Mononuclear cell (primary cell): ENCODE data around the gene SLC25A27. TPM values are rescaled to one million over a fixed set of nuclear protein-coding genes. Genes with fewer than 3 reads are reported as not detected.

Source experiments
- H3K27me3 ChIP-seq: 2 replicates; pipeline ENCODE4 v1.6.0; 2011; ENCODE audit warnings: low read length, control low read depth; ENCODE audit not compliant: insufficient read depth
- H3K4me1 ChIP-seq: 2 replicates; pipeline ENCODE4 v1.5.1; 2011; ENCODE audit warnings: mild to moderate bottlenecking, low read length, control low read depth; ENCODE audit not compliant: insufficient read depth
- H3K4me3 ChIP-seq: 2 replicates; pipeline ENCODE4 v1.5.1; 2011; ENCODE audit warnings: mild to moderate bottlenecking, low read length, moderate library complexity
- H3K9me3 ChIP-seq: 2 replicates; pipeline ENCODE4 v1.5.1; 2011; ENCODE audit warnings: low read depth, mild to moderate bottlenecking, control low read depth, low read length
- total RNA-seq: library from RNA; depleted of rRNA; stranded (reverse); fragments of >200 nt; gene quantifications from one replicate; pipeline ENCODE4 v1.2.3, GENCODE V29; 2012

Gene SLC25A27
- 0.10 TPM for total RNA-seq

- H3K9me3 ChIP-seq: no peaks in the 10 kb centered on the region
- peak within 1 kb of the TSS; percentile 53 for H3K4me3 ChIP-seq
Observed at GRCh38 chr6:46652603-46653438, at the start of gene SLC25A27, which contains the start of gene CYP39A1. TSS of gene SLC25A27 (plus strand) at chr6:46652975. CDS start at chr6:46653193, 218 bp downstream. TSS of gene CYP39A1 (minus strand) at chr6:46652818. CDS start at chr6:46652582, 236 bp downstream.

GRCh38 chr6:46605091-46605797, 47.5 kb upstream of the SLC25A27 start:
- H3K4me3 ChIP-seq: no peak overlapping the region
- no peaks in the 10 kb centered on the region for H3K4me1 ChIP-seq
- H3K9me3 ChIP-seq: no peaks in the 10 kb centered on the region
- H3K27me3 ChIP-seq: no peaks in the 10 kb centered on the region

More at GRCh38 chr6:46652603-46653438, at the start of gene SLC25A27, which contains the start of gene CYP39A1:
- Histone ChIP-seq H3K4me1 (peaks cover 14% of the 10 kb centered on the region), H3K27me3 (peaks cover 55% of the 10 kb centered on the region)

- H3K27me3 ChIP-seq: no peaks in the 10 kb centered on the region
- no peaks in the 10 kb centered on the region for H3K4me1 ChIP-seq
- H3K9me3 ChIP-seq: no peaks in the 10 kb centered on the region
- no peak overlapping the region for H3K4me3 ChIP-seq
Observed at GRCh38 chr6:46606338-46606737, 46.4 kb upstream of the SLC25A27 start.

DNA sequence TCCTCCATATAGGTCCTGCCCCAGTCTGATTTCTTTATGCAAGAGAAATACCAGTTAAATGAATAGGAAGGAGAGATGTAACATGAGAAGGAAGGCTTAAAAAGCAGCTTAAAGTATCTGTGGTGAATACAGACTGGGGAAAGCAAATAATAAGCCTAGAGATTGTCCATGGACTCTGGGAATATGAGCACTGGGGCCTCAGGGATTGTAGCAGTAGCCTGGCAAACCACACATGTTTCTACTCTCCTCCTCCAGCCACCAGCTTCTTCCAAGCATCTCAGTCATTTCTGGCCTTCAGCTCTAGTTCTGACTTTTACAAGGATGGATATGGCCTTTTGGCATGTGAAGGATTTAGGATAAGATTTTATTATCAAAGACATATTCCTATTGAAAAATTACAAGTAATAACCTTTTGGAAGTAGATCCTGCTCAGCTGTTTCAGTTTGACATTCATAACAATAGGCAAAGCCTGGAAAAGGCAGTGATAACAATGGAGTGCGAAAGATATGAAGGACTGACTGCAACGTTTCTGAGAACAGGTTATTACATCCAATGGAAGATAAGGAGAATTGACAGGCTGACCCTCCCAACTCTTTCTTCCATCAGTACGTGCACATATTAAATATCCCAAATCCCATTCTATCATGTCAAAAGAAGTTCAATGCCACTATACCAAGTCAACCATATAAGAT, 41.8 kb upstream of the SLC25A27 start:
- no peaks in the 10 kb centered on the region for H3K27me3 ChIP-seq
- no peaks in the 10 kb centered on the region for H3K9me3 ChIP-seq
- H3K4me3 ChIP-seq: no peak overlapping the region
- H3K4me1 ChIP-seq: no peaks in the 10 kb centered on the region

DNA sequence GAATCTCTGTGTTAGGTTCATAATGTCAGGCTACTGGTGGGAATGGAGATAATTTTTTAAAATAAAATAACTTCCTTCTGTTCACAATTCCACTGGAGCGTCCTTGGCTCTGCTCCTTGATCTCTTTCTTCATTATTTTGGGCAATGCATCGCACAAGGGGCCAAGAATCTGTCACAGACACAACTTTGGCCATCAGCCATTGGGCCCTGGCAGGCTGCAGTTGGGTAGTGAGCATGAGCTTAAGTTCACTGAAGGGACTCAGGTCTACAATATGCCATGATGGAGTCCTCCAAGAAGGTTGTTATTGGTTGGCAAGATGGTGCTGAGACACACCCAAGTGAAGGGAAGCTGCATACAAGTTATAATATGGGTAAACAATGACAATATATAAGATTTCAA, 40.1 kb upstream of the SLC25A27 start:
- H3K4me3 ChIP-seq: no peak overlapping the region
- H3K9me3 ChIP-seq: no peaks in the 10 kb centered on the region
- H3K4me1 ChIP-seq: no peaks in the 10 kb centered on the region
- H3K27me3 ChIP-seq: no peaks in the 10 kb centered on the region

DNA sequence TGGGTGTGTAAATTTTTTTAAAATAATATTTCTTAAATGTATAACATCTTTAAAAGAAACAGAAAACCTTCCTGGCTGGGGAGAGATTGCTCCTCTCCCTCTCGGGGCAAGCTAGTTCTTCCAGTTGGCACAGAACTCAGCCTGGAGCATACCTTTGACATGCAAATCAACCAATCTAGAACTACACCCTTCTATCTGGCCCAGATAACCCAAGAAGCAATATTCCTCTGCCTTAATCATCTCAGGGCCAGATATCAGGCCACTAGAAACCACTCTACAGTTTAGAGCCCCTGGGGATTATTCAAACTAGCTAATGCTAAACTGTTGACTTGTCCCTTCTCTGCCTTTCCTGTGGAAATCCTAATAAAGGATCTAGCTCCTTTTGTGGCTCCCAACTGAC, 34.0 kb upstream of the SLC25A27 start:
- Histone ChIP-seq H3K4me1 (no peaks in the 10 kb centered on the region), H3K9me3 (no peaks in the 10 kb centered on the region), H3K4me3 (no peak overlapping the region), H3K27me3 (peaks cover 3% of the 10 kb centered on the region)

GRCh38 chr6:46626228-46626909, 26.4 kb upstream of the SLC25A27 start:
- Histone ChIP-seq H3K4me3 (no peak overlapping the region), H3K4me1 (no peaks in the 10 kb centered on the region), H3K27me3 (peaks cover 4% of the 10 kb centered on the region), H3K9me3 (no peaks in the 10 kb centered on the region)

DNA sequence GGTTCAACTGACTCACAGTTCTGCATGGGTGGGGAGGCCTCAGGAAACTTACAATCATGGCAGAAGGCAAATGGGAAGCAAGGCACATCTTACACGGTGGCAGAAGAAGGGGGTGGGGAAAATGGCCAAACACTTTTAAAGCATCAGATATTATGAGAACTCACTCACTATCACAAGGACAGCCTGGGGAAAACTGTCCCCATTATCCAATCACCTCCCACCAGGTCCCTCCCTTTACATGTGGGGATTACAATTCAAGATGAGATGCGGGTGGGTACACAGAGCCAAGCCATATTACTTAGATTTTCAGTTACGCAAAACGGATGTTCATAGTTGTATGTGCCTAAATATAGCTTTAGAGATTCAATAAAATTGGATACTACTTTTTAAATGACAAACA, 25.8 kb upstream of the SLC25A27 start:
- H3K4me3 ChIP-seq: no peak overlapping the region
- H3K4me1 ChIP-seq: no peaks in the 10 kb centered on the region
- H3K27me3 ChIP-seq: peaks cover 4% of the 10 kb centered on the region
- H3K9me3 ChIP-seq: no peaks in the 10 kb centered on the region

GRCh38 chr6:46628498-46628897, 24.3 kb upstream of the SLC25A27 start:
- H3K9me3 ChIP-seq: no peaks in the 10 kb centered on the region
- no peak overlapping the region for H3K4me3 ChIP-seq
- no peaks in the 10 kb centered on the region for H3K4me1 ChIP-seq
- peaks cover 4% of the 10 kb centered on the region for H3K27me3 ChIP-seq

DNA sequence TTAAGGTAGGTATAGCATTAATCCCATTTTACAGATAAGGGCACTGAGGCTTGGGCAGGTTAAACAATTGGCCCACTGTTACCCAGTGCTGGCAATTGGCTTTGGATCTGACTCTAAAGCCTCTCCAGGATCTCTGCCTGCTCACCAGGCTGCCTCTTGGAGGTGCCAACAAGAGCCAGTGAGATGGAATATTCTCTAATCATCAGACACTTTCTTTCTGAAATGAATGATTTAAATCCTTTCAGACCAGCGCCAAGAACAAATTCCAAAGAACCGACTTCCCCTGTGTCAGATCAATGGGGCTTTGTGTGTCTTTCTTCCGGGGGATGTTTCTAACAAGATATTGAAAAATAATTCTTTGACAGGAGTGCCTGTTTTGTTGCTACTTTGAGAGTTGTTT, 23.8 kb upstream of the SLC25A27 start:
- H3K9me3 ChIP-seq: no peaks in the 10 kb centered on the region
- H3K27me3 ChIP-seq: peaks cover 3% of the 10 kb centered on the region
- H3K4me1 ChIP-seq: no peaks in the 10 kb centered on the region
- no peak overlapping the region for H3K4me3 ChIP-seq

DNA sequence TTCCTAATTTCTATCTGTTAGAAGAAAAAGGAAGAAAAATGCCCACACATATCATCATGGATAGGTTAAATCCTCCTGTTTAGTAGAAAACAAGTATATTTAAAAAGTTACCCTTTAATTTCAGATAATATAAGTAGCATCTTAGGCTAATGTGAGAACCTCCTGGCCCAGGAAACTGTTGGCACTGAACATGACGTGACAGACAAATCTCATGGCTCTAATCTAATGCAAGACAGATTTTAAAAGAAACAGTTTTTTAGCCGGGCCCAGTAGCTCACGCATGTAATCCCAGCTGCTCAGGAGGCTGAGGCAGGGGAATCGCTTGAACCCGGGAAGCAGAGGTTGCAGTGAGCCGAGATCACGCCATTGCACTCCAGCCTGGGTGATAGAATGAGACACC, 23.1 kb upstream of the SLC25A27 start:
- Histone ChIP-seq H3K4me3 (no peak overlapping the region), H3K27me3 (no peaks in the 10 kb centered on the region), H3K9me3 (no peaks in the 10 kb centered on the region), H3K4me1 (no peaks in the 10 kb centered on the region)

DNA sequence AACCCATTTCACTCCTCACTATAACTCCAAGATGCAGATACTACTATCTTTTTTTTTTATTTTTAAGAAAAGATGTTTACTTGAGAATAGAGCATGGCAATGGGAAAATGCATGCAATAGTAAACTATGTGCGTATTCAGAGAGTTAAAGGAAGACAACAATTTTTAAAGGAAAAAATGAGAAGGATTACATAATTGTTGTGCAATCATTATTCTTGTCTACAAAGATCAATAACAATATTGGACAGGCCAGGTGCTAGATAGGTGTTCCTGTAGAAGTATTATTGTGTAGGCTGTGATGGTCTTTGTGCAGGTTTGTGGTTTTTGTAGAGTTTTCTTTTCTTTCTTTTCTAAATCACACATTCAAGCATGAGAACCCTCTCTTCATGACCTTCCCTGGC, 20.7 kb upstream of the SLC25A27 start:
- Histone ChIP-seq H3K27me3 (no peaks in the 10 kb centered on the region), H3K4me1 (no peaks in the 10 kb centered on the region), H3K9me3 (no peaks in the 10 kb centered on the region), H3K4me3 (no peak overlapping the region)

DNA sequence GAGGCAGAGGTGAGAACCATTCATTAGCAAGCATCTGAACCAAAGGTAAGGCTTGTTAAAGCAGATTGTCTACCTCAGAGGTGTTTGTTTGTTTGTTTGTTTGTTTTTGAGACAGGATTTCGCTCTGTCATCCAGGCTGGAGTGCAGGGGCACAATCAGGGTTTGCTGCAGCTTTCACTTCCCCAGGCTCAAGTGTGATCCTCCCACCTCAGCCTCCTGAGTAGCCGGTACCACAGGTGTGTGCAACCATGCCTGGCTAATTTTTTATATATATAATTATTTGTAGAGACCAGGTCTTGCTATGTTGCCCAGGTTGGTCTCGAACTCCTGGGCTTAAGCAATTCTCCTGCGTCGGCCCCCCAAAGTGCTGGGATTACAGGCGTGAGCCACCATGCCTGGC, 17.3 kb upstream of the SLC25A27 start:
- Histone ChIP-seq H3K27me3 (peaks cover 3% of the 10 kb centered on the region), H3K9me3 (no peaks in the 10 kb centered on the region), H3K4me1 (no peaks in the 10 kb centered on the region), H3K4me3 (no peak overlapping the region)

DNA sequence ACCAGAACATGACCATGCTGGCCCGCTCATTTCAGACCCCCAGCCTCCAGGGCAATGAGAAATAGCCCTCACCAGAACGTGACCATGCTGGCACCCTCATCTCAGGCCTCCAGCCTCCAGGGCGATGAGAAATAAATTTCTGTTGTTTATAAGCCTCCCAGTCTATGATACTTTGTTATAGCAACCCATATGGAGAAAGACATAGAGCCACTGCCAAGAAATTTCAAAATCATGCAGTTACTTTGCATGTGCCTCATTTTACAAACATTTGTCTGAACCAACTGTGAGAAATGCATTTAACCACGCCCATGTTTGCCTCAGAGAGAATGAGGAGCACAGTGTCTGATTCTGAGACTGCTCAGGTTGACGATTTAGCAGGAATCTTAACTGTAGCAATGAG, 15.6 kb upstream of the SLC25A27 start:
- Histone ChIP-seq H3K27me3 (peaks cover 3% of the 10 kb centered on the region), H3K4me3 (no peak overlapping the region), H3K4me1 (no peaks in the 10 kb centered on the region), H3K9me3 (no peaks in the 10 kb centered on the region)

DNA sequence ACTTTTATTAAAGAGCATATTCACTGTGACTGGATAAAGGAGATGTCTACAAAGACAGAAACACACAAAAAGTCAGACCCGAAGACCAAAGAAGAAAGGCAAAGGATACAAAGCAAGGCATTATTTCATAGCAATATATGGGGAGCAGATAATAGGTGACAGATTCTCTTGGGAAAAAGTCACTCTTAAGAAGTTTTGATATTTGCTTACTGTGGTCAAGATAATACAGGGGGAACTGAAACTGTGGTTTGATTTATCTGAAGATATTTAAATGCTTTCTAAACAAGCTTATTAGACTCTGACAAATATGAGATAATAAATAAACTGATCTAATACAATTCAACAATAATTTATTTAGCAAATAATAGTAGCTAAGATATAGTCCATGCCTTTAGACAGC, 14.8 kb upstream of the SLC25A27 start:
- no peaks in the 10 kb centered on the region for H3K9me3 ChIP-seq
- peaks cover 3% of the 10 kb centered on the region for H3K27me3 ChIP-seq
- no peaks in the 10 kb centered on the region for H3K4me1 ChIP-seq
- no peak overlapping the region for H3K4me3 ChIP-seq
